Stimulated activated CD4-positive, alpha-beta T cell treated with anti-CD3 and anti-CD28 coated beads, TNF-alpha, amount 100 ng/mL, for 4 hours (primary cell): ENCODE measurements around the gene PRKCE.

Experiments used
- DNase-seq, 3 experiments: peaks; one replicate each; pipeline ENCODE4 v3.0.0-alpha.2; 2020; ENCODE audit warnings: low read depth in 3 of 3

The PRKCE gene

GRCh38 chr2:46117379-46117778 lies 465.9 kb downstream of the PRKCE start:
- DNase-seq: no peak

DNA sequence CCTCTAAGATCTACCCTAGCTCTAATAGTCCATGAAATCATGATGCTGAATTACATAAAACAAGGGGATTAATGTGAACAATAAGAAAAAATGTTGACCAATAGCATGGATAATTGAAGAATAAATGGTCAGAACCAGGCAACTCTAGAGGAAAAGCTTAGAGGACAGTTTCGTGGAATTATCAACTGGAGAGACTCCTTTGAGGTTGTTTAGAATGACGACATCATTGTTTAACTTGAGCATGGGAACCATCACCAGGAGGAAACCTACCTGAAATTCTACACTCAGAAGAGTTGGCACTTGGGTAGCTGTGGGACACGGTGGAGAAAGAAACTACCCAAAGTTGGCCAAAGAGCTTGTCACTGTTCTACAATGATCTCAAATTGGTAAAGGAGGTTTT lies 466.5 kb downstream of the PRKCE start:
- DNase-seq: no peak

DNA sequence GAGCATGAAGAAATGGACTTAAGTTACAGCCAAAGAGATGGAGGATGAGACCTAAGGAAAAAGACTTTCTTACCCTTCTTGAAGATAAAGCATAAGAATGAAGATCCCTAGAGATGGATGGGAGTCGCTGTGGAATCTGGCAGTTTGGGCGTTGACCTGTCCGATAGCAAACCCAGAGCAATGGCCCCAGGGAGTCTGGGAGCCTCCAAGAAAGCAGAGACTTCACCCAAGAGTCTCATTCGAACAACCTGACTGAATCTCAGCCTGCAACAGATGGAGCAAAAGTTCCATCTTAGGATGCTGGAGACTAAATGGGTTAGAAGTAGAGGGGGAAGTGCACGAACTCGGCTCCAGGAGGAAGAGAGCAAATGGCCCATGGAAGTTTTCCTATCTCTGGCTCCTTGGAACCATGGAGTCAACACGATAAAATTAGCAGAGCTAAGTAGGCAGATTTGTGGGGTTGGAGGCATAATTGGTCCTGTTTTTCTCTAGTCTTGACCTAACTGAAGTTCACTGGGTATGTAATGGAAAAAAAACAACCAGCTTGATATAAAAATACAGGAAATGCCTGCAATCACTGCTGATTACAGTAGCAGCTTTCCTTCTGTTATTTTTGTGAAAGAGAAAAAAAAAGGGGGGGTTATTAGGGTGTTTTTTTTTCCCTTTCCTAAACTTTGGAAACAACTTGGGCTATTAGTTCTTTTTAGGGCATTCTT lies 467.3 kb downstream of the PRKCE start:
- DNase-seq: no peak

DNA sequence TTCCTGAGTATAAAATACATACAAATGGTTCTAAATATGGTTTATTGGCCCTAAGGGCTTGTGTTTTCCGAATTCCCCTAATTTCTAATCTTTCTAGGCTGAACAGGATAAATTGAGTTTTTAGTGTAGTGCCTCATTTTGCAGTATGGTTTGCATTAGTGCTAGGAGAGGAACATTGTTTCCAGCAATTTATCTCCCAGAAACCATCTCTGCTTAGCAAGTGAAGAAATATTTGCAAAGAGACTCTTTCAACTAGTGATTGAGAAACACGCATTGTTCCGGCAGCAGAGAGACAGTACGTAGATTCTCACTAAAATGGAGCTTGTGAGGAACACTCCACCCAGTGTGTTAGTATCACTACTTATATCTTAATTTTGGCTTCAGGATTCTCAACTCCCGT lies 468.0 kb downstream of the PRKCE start:
- no peak for DNase-seq

DNA sequence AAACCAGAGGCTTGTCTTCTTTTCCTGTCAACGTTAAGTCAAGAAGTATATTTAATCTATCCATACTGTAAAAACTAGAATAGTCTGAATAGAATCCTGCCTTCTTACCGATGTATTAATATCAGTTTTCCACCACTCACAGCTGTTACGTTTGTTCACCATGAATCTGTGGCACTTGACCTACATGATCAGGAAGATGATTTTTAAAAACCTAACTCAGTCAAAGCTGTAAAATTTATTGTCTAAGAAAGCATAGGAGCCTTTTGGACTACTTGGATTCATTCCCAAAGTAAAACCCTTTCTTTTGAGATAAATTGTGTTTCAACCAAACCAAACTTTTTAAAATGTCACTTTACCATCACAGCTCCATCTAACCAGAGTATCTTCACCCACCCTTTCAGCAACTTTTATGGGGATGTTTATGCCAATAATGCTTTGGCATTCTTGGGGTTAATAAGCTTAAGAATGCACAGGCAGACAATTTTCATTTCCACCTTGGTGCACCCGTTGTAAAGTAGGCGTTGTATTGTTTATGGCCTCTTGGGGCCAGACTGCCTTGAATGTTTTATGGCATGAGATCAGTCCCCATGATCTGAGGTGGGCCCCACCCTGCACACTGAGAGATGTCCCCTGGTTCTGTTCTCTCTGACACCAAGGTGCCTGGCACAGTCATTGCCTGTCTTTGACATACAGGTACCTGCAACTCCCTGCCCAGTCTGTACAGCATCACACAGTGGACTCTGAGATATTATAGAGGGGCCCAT lies 469.5 kb downstream of the PRKCE start:
- no peak for DNase-seq

- no peak for DNase-seq
These were observed 471.0 kb downstream of the PRKCE start for GRCh38 chr2:46122318-46122976.

DNA sequence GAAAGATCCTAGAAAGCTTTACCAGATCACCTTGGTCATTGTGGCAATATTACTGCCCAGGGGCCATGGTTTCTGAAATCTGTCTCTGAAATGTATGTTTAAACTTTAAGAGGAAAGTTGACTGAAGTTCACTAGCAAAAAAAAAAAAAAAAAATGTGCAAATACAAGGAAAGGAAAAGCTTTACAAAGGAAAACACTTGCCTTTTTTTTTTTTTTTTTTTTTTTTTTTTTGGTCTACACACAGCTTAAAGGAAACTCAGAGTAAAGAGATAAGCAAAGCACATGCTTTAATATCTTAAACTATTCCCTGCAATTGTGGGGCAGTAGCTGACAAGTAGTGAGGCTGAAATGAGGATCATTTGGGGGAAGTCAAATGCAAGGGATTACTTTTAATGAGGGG lies 471.5 kb downstream of the PRKCE start:
- DNase-seq: no peak

DNA sequence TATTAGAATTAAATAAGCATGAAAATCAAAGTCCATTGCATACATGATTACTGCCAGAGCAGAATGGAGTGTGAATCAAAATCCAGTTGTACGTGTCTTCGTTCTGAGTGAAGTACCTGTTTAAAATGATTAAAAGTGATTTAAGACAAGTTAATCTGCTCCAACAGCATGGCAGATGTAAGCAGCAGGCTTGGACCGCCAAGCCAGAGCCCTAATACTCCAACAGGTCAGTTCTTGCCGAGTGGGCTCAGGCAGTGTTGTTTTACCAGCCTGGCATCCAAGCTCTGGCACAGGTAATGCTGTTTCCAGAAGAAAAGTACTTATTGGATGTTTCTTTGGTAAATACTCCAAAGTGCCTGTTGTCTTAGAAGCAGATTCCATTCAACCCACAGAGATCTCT lies 474.3 kb downstream of the PRKCE start:
- DNase-seq: no peak

- DNase-seq: no peak
These were observed 475.1 kb downstream of the PRKCE start for GRCh38 chr2:46126571-46126970.

- DNase-seq: no peak
These were observed 475.7 kb downstream of the PRKCE start for GRCh38 chr2:46127176-46127575.

GRCh38 chr2:46130511-46130910 lies 479.0 kb downstream of the PRKCE start:
- no peak for DNase-seq

GRCh38 chr2:46132996-46133395 lies 481.5 kb downstream of the PRKCE start:
- DNase-seq: no peak

- no peak for DNase-seq
These were observed 483.2 kb downstream of the PRKCE start for GRCh38 chr2:46134531-46135227.

- DNase-seq: no peak
These were observed 483.9 kb downstream of the PRKCE start for GRCh38 chr2:46135228-46135855.

- DNase-seq: no peak
These were observed 484.5 kb downstream of the PRKCE start for GRCh38 chr2:46135958-46136357.

GRCh38 chr2:46136481-46136880 lies 485.0 kb downstream of the PRKCE start:
- DNase-seq: no peak

DNA sequence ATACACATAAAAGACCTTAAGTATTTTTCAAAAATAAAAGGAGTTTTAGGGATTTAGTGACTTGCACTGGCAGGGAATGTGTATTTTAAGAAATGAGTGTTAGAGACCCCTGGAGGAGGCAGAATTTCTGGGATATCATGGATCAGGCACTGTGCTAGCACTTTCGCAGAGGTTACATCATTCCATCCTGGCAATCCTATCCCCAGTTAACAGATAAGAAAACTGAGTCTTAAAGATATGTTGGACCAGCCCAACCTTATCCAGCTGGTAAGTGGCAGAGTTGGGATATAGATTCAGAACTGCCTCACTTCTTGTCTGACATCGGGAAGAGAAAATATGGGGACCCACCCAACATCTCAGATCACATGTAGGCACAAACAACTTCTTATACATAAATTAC lies 485.5 kb downstream of the PRKCE start:
- DNase-seq: no peak

DNA sequence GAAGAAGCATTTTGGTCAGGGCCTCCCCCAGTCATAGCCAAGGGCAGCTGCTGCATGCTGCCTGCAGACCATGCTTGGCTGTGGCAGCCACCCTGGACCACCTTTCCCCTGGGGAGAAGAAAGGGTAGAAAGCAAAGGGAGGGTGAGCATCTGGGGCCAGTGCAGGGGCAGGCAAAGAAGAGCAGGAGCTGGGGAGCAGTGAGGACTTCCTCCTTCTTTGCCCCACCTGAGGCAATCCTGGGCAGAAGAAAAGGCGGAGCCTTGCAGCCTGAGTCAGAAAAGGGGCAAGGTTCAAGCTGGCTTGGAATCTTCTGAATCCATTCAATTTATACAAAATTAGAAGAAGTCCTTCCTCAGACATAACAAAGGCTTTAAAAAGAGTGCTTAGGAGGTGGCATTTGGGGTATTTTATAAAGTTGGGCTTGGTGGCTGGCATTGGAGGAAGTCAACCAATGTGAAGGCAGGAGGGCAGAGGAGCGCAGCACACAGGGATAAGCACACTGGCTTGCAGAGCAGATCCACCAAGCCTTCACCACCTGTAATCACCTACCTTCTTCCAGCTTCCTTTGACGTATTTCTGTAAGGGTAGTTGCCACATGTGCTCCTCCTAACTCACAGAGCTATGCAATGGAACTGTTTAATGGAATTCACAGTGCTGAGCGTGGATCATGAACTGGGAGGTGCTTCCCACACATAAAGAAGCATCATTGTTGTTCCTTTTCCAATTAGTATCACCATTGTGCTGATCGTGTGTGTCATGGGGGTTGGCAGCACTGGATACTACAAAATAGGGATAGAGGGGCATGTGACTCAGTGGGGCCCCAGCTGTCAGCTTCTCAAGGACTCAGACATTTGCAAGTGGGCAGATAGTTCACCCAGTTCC lies 491.3 kb downstream of the PRKCE start:
- DNase-seq: no peak

GRCh38 chr2:46143429-46144132 lies 492.1 kb downstream of the PRKCE start:
- no peak for DNase-seq

DNA sequence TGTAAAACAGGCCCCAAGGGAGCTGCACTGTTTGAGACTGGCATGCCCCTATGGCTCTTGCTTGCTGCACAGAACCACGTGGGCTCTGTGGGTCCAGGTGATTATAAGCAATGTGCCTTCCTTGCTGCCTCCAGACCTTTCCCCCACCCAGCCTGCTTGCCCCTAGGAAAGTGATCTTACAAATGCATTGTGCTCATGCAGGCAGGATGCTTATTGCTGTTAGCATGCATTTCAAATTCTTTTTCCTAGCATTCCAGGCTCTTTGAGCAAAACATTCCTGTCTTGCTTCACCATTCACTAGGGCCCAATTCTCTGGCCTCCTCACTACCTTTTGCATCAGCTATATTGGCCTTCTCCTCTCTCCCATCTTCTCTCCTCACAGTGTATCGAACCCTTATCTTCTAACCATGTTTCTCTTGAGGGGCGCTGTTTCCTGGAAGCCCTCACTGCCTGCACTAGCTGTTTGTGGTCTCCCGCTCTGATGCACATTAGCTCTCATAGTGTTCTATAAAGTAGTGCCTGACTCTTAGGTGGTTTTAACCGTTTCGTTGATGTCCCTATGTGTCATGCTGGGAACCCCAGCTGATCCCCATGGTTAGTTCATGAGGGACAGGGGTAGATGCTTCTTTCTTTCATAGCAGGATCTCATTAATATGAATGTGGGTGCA lies 492.8 kb downstream of the PRKCE start:
- DNase-seq: no peak
